ENCODE measurements around the gene FRMD1.

FRMD1 gene

GRCh38 chr6:168052291-168052891 is 26.6 kb downstream of the FRMD1 start:
- TF ChIP-seq TAF1 (IDR thresholded peaks at IDR 0.05; ENCODE audit: borderline replicate concordance, insufficient read depth, low read length) = no peak
- TF ChIP-seq REST (IDR thresholded peaks at IDR 0.05; ENCODE audit: insufficient read depth in 1 of 2, low read depth in 2 of 2, low read length in 2 of 2) = no peak
- no peak for TF ChIP-seq POLR2AphosphoS5 (IDR thresholded peaks at IDR 0.05; ENCODE audit: low read depth, low read length)
- TF ChIP-seq SIN3A (IDR thresholded peaks at IDR 0.05; ENCODE audit: borderline replicate concordance, insufficient read depth, low read length) = no peak
- TF ChIP-seq FOXP2 (optimal IDR thresholded peaks at IDR 0.05; ENCODE audit: borderline replicate concordance, extremely low read depth, extremely low read length, insufficient read depth) = no peak

- TF ChIP-seq POLR2AphosphoS5 (IDR thresholded peaks at IDR 0.05; ENCODE audit: low read depth, low read length) = no peak
- no peak for TF ChIP-seq SIN3A (IDR thresholded peaks at IDR 0.05; ENCODE audit: borderline replicate concordance, insufficient read depth, low read length)
- TF ChIP-seq TAF1 (IDR thresholded peaks at IDR 0.05; ENCODE audit: borderline replicate concordance, insufficient read depth, low read length) = no peak
Measured at GRCh38 chr6:168051648-168052047, 27.4 kb downstream of the FRMD1 start.

GRCh38 chr6:168050881-168051586 is 28.0 kb downstream of the FRMD1 start:
- TF ChIP-seq POLR2AphosphoS5 (IDR thresholded peaks at IDR 0.05; ENCODE audit: low read depth, low read length) (no peak), SIN3A (IDR thresholded peaks at IDR 0.05; ENCODE audit: borderline replicate concordance, insufficient read depth, low read length) (no peak), TAF1 (IDR thresholded peaks at IDR 0.05; ENCODE audit: borderline replicate concordance, insufficient read depth, low read length) (no peak), REST (IDR thresholded peaks at IDR 0.05; ENCODE audit: insufficient read depth in 1 of 2, low read depth in 2 of 2, low read length in 2 of 2) (no peak), FOXP2 (optimal IDR thresholded peaks at IDR 0.05; ENCODE audit: borderline replicate concordance, extremely low read depth, extremely low read length, insufficient read depth) (no peak)

GRCh38 chr6:168050225-168050880 is 28.7 kb downstream of the FRMD1 start:
- TF ChIP-seq FOXP2 (optimal IDR thresholded peaks at IDR 0.05; ENCODE audit: borderline replicate concordance, extremely low read depth, extremely low read length, insufficient read depth) (no peak), POLR2AphosphoS5 (IDR thresholded peaks at IDR 0.05; ENCODE audit: low read depth, low read length) (no peak), REST (IDR thresholded peaks at IDR 0.05; ENCODE audit: insufficient read depth in 1 of 2, low read depth in 2 of 2, low read length in 2 of 2) (no peak), SIN3A (IDR thresholded peaks at IDR 0.05; ENCODE audit: borderline replicate concordance, insufficient read depth, low read length) (no peak), TAF1 (IDR thresholded peaks at IDR 0.05; ENCODE audit: borderline replicate concordance, insufficient read depth, low read length) (no peak)

GRCh38 chr6:168049706-168050224 is 29.2 kb downstream of the FRMD1 start:
- TF ChIP-seq SIN3A (IDR thresholded peaks at IDR 0.05; ENCODE audit: borderline replicate concordance, insufficient read depth, low read length) = no peak
- no peak for TF ChIP-seq FOXP2 (optimal IDR thresholded peaks at IDR 0.05; ENCODE audit: borderline replicate concordance, extremely low read depth, extremely low read length, insufficient read depth)
- no peak for TF ChIP-seq TAF1 (IDR thresholded peaks at IDR 0.05; ENCODE audit: borderline replicate concordance, insufficient read depth, low read length)
- no peak for TF ChIP-seq POLR2AphosphoS5 (IDR thresholded peaks at IDR 0.05; ENCODE audit: low read depth, low read length)
- TF ChIP-seq REST (IDR thresholded peaks at IDR 0.05; ENCODE audit: insufficient read depth in 1 of 2, low read depth in 2 of 2, low read length in 2 of 2) = no peak

Measured in PFSK-1 (cell line).